ENCODE data around the gene AIF1.

Gene AIF1

DNA sequence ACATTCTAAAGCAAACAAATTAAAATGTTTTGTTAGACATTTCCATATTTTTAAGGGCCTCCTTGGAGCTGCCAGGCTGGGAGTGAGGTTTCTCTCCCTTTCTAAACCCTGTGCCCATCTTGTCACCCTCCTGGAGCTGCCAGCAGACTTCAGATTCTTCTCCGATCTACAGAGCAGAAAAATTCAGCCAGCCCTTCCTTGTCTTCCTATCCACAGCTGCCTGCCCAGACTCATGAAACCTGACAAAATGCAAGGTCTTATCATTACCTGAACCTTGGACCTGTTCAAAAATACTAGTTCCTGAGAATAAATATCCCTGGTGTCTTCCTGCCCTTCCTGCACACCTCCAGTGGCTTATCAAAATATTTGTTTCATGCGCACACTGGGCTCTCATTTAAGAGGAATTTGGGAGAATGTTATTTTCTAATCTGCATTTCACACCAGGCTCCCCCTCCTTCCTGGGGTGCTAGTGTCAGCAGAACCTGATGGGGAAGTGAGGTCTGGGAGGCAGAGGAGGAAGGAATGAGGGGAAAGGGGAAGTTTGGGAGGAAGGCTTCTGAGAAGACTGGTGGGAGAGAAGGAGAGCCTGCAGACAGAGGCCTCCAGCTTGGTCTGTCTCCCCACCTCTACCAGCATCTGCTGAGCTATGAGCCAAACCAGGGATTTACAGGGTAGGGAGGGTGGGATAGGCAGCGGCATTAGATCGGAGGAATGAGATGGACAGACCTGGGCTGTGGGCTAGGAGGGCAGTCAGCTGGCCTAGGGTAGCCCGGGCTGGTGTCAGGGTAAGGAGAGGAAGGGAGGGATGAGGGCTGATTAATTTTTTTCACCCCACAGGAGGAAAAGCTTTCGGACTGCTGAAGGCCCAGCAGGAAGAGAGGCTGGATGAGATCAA, at the start of gene AIF1:
AIF1 (plus strand) TSS at position 551 of the 895 bp plus-strand sequence; CDS start at position 647, 96 bp downstream.
- DNase-seq = no peak

DNA sequence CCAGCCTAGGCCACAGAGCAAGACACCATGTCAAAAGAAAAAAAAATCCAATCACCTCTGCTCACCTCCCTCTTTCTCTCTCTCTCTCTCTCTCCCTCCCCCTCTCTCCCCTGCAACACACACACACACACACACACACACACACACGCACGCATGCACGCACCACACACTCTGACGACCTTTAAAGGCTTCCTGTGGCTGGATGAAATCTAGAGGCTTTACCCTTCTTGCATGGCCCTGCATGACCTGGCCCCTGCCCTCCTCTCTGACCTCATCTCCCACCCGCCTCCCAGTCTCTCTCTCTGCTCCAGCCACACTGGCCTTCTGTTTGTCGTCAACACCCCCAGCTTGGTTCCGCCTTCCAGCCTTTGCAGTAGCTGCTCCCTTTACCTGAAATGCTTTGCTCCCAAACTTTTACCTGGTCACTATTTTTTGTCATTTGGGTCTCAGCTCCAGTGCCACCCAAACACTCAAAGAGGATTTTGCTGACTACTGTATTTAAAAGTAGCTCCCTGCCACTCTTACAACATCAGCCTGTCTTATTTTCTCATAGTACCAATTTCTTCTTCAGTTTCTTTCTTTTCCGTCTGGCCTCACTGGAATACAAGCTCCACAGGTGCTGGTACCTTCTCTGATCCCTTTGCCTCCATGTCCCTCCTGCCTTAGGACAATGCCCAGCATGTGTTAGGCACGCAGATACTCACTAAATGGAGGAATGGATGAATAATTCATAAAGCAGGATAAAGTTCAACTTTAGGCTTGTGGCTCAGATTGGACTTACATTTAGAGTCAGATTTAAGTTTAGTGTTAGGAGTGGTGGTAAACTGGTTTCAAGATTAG, 47.3 kb upstream of the AIF1 start:
- DNase-seq = peak in 1 of 2 experiments; percentile 50

DNA sequence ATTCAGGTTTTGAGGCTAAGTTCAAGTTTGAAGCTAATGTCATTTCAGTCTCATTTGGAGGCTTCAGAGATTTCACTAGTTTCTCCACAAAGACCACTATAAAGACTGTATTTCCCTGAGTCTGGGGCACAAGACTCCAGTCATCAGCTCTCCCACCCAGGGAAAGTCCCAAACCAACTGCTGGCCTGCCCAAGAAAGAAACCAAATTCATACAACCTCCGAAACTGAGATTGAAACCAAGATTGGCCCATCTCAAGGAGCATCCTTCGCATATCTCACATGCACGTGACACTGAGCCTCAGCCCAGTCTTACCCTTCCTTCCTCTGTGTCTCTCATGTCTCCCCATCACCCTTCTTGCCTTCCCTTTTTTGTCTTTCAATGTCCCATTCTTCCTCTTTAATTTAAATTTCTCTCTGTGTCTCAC, 46.5 kb upstream of the AIF1 start:
- peak; percentile 72 to 78 for DNase-seq

DNA sequence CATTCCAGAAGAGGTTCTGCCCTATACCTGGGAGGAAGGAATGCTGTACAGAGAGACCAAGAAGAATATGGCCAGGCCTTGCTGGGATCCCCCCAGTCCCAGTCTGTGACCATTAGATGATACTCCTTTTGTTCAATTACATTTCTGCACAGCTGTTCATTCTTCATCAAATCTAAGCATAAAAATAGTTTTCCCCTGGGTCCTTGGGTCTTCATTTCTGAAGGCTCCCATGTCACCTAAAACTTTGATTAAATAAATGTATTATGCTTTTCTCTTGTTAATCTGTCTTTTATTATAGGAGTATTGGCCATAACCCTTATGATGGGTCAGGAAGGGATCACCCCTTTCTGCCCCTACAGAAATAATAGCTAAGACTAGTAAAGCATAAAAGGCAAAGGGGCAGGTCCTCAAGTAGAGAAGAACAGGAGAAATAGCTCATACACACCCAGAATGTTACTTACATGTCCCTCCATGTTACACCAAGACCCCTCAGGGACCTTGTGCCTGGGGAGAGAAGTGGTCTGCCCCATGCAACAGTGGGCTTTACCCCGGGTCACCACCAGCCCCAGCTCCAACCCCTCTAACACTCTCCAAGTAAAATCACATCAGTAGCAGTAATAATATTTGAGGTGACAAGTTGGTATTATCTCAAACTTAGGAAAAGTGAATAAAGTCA, 45.0 kb upstream of the AIF1 start:
- DNase-seq = no peak

DNA sequence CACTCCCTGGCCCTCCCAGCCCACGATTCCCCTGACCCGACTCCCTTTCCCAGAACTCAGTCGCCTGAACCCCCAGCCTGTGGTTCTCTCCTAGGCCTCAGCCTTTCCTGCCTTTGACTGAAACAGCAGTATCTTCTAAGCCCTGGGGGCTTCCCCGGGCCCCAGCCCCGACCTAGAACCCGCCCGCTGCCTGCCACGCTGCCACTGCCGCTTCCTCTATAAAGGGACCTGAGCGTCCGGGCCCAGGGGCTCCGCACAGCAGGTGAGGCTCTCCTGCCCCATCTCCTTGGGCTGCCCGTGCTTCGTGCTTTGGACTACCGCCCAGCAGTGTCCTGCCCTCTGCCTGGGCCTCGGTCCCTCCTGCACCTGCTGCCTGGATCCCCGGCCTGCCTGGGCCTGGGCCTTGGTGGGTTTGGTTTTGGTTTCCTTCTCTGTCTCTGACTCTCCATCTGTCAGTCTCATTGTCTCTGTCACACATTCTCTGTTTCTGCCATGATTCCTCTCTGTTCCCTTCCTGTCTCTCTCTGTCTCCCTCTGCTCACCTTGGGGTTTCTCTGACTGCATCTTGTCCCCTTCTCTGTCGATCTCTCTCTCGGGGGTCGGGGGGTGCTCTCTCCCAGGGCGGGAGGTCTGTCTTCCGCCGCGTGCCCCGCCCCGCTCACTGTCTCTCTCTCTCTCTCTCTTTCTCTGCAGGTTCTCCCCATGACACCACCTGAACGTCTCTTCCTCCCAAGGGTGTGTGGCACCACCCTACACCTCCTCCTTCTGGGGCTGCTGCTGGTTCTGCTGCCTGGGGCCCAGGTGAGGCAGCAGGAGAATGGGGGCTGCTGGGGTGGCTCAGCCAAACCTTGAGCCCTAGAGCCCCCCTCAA, 42.8 kb upstream of the AIF1 start, which contains the start of gene LTA:
LTA (plus strand) TSS at position 249 of the 871 bp plus-strand sequence; CDS start at position 703, 454 bp downstream.
- DNase-seq = peak; percentile 90 to 92

DNA sequence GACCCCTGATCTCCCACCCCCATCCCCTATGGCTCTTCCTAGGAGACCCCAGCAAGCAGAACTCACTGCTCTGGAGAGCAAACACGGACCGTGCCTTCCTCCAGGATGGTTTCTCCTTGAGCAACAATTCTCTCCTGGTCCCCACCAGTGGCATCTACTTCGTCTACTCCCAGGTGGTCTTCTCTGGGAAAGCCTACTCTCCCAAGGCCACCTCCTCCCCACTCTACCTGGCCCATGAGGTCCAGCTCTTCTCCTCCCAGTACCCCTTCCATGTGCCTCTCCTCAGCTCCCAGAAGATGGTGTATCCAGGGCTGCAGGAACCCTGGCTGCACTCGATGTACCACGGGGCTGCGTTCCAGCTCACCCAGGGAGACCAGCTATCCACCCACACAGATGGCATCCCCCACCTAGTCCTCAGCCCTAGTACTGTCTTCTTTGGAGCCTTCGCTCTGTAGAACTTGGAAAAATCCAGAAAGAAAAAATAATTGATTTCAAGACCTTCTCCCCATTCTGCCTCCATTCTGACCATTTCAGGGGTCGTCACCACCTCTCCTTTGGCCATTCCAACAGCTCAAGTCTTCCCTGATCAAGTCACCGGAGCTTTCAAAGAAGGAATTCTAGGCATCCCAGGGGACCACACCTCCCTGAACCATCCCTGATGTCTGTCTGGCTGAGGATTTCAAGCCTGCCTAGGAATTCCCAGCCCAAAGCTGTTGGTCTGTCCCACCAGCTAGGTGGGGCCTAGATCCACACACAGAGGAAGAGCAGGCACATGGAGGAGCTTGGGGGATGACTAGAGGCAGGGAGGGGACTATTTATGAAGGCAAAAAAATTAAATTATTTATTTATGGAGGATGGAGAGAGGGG, 41.6 kb upstream of the AIF1 start:
- DNase-seq = peak in 1 of 2 experiments; percentile 47

DNA sequence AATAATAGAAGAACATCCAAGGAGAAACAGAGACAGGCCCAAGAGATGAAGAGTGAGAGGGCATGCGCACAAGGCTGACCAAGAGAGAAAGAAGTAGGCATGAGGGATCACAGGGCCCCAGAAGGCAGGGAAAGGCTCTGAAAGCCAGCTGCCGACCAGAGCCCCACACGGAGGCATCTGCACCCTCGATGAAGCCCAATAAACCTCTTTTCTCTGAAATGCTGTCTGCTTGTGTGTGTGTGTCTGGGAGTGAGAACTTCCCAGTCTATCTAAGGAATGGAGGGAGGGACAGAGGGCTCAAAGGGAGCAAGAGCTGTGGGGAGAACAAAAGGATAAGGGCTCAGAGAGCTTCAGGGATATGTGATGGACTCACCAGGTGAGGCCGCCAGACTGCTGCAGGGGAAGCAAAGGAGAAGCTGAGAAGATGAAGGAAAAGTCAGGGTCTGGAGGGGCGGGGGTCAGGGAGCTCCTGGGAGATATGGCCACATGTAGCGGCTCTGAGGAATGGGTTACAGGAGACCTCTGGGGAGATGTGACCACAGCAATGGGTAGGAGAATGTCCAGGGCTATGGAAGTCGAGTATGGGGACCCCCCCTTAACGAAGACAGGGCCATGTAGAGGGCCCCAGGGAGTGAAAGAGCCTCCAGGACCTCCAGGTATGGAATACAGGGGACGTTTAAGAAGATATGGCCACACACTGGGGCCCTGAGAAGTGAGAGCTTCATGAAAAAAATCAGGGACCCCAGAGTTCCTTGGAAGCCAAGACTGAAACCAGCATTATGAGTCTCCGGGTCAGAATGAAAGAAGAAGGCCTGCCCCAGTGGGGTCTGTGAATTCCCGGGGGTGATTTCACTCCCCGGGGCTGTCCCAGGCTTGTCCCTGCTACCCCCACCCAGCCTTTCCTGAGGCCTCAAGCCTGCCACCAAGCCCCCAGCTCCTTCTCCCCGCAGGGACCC, 40.6 kb upstream of the AIF1 start:
- DNase-seq = peak; percentile 76 to 78

DNA sequence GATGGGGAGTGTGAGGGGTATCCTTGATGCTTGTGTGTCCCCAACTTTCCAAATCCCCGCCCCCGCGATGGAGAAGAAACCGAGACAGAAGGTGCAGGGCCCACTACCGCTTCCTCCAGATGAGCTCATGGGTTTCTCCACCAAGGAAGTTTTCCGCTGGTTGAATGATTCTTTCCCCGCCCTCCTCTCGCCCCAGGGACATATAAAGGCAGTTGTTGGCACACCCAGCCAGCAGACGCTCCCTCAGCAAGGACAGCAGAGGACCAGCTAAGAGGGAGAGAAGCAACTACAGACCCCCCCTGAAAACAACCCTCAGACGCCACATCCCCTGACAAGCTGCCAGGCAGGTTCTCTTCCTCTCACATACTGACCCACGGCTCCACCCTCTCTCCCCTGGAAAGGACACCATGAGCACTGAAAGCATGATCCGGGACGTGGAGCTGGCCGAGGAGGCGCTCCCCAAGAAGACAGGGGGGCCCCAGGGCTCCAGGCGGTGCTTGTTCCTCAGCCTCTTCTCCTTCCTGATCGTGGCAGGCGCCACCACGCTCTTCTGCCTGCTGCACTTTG, 39.6 kb upstream of the AIF1 start, which contains the start of gene TNF:
TNF (plus strand) TSS at position 231 of the 567 bp plus-strand sequence; CDS start at position 408, 177 bp downstream.
- DNase-seq = peak; percentile 92 to 93

DNA sequence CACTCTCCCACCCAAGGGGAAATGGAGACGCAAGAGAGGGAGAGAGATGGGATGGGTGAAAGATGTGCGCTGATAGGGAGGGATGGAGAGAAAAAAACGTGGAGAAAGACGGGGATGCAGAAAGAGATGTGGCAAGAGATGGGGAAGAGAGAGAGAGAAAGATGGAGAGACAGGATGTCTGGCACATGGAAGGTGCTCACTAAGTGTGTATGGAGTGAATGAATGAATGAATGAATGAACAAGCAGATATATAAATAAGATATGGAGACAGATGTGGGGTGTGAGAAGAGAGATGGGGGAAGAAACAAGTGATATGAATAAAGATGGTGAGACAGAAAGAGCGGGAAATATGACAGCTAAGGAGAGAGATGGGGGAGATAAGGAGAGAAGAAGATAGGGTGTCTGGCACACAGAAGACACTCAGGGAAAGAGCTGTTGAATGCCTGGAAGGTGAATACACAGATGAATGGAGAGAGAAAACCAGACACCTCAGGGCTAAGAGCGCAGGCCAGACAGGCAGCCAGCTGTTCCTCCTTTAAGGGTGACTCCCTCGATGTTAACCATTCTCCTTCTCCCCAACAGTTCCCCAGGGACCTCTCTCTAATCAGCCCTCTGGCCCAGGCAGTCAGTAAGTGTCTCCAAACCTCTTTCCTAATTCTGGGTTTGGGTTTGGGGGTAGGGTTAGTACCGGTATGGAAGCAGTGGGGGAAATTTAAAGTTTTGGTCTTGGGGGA, 38.9 kb upstream of the AIF1 start:
- DNase-seq = peak in 1 of 2 experiments; percentile 43

DNA sequence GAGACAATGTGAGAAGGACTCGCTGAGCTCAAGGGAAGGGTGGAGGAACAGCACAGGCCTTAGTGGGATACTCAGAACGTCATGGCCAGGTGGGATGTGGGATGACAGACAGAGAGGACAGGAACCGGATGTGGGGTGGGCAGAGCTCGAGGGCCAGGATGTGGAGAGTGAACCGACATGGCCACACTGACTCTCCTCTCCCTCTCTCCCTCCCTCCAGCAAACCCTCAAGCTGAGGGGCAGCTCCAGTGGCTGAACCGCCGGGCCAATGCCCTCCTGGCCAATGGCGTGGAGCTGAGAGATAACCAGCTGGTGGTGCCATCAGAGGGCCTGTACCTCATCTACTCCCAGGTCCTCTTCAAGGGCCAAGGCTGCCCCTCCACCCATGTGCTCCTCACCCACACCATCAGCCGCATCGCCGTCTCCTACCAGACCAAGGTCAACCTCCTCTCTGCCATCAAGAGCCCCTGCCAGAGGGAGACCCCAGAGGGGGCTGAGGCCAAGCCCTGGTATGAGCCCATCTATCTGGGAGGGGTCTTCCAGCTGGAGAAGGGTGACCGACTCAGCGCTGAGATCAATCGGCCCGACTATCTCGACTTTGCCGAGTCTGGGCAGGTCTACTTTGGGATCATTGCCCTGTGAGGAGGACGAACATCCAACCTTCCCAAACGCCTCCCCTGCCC, 38.0 kb upstream of the AIF1 start:
- DNase-seq = peak; percentile 70 to 71

DNA sequence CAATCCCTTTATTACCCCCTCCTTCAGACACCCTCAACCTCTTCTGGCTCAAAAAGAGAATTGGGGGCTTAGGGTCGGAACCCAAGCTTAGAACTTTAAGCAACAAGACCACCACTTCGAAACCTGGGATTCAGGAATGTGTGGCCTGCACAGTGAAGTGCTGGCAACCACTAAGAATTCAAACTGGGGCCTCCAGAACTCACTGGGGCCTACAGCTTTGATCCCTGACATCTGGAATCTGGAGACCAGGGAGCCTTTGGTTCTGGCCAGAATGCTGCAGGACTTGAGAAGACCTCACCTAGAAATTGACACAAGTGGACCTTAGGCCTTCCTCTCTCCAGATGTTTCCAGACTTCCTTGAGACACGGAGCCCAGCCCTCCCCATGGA, 37.5 kb upstream of the AIF1 start:
- DNase-seq = no peak

DNA sequence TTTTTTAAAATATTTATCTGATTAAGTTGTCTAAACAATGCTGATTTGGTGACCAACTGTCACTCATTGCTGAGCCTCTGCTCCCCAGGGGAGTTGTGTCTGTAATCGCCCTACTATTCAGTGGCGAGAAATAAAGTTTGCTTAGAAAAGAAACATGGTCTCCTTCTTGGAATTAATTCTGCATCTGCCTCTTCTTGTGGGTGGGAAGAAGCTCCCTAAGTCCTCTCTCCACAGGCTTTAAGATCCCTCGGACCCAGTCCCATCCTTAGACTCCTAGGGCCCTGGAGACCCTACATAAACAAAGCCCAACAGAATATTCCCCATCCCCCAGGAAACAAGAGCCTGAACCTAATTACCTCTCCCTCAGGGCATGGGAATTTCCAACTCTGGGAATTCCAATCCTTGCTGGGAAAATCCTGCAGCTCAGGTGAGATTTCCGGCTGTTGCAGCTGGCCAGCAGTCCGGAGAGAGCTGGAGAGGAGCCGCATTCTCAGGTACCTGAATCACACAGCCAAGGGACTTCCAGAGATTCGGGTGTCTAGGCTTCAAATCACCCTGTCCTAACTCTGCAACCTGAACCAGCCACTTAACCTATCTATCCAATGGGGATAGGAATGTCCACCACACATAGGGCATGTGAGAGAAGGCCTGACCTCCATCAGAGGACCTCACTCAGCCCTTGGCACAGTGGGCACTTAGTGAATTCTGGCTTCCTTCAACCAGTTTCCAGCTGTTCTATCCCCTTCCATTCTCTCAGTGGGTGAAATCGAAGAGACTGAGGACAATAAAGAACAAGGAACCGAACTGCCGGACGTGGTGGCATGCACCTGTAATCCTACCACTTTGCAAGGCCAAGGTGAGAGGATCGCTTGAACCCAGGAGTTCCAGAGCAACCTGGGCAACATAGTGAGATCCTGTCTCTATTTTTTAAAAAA, 36.6 kb upstream of the AIF1 start:
- DNase-seq = peak in 1 of 2 experiments; percentile 61

DNA sequence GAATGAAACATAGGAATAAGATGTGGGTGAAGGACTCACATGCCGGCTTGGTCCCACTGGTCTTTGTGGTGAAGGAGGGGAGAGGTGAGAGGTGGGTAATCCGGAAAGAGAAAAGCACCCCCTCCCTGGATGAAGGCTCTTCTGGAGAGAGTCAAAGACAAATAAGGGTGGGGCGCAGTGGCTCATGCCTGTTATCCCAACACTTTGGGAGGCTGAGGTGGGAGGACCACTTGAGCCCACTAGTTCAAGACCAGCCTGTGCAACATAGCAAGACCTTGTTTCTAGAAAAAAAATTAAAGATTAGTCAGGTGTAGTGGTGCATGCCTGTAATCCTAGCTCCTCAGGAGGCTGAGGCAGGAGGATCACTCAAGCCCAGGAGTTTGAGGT, 35.9 kb upstream of the AIF1 start:
- peak in 1 of 2 experiments; percentile 64 for DNase-seq

DNA sequence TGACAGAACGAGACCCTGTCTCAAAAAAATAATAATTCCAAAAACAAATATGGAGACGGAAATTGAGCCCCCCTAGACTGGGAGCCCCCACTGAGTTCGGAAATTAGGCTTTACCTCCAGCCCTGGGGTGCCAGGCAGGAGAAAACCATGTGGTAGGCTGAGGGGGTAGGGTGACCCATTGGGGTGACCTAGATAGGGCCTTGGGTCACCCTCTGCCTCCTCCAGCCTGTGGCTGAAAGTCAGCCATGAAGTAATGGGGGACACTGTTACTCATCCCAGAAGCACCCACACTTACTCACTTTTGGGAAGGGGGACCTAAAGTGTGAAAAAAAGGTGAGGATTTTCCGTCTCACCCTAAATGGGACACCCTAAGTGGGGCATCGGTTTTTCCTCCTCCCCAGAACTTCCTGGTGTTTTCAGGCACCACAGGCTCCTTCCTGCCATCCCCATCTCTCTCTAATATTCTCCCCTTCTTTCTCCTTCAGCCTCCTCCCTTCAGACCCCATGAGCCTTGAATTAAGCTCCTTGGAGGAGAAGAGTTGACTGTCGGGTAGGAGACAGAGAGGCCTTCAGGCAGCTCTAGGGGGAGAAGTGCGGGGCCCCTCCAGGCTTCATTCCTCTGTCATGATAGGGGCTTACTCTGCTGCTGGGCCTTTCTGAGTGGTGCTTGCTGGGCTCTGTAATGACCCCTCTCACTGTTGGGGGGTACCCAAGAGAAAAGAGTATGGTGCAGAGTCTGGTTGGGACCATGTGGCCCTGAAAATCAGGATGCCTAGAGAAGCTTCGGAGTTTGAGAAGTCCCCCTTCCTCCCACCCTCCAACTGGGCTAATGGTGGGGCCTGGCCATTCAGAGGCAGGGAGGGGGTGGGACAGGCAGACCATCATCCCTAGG, 35.2 kb upstream of the AIF1 start:
- DNase-seq = peak; percentile 65 to 68

DNA sequence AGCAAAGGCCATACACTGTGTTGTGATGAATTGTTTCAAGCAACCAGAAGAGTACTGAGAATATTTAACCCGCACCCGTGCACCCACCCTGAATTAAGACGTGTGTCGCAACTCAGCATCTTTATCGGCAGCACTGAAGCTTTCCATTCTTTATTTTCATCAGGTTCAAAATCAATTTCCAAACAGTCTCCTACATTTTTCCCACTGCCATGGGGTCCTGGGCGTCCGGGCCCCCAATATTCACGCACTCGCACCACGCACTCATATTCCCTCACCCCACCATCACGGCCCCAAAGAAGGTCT, 34.6 kb upstream of the AIF1 start:
- DNase-seq = no peak

Data from activated T-cell treated with anti-CD3 and anti-CD28 coated beads, Interleukin-2, amount 50 U/mL, for 48 hours (primary cell).